G401 (cell line): Measurements from ENCODE around the gene SOX5. TPM values are rescaled to one million over a fixed set of nuclear protein-coding genes. Genes with fewer than 3 reads are reported as not detected.

Source experiments
- DNase-seq: peaks from one replicate; pipeline ENCODE4 v3.0.0-alpha.2; 2015; ENCODE audit warnings: low spot score
- in situ Hi-C: cut with HindIII; loops from 2 replicates; pipeline ENCODE4 v1.10.0; 2016; ENCODE audit warnings: low sequenced_read_pairs, mixed read lengths
- total RNA-seq: library from RNA; depleted of rRNA; stranded (reverse); fragments of >200 nt; shearing (Covaris generic); gene quantifications from 2 replicates; pipeline ENCODE4 v1.2.3, GENCODE V29; 2014

SOX5 gene
- total RNA-seq, 1 experiment from 2014 or later = not detected

GRCh38 chr12:23771240-23771949, 178.1 kb downstream of the SOX5 start:
- peak; percentile 43 for DNase-seq
- in situ Hi-C loops = no loop called here

- in situ Hi-C loops = no loop called here
- no peak for DNase-seq
Measured at GRCh38 chr12:23770202-23770938, 179.1 kb downstream of the SOX5 start.

- no peak for DNase-seq
- in situ Hi-C loops = no loop called here
Measured at GRCh38 chr12:23767834-23768233, 181.6 kb downstream of the SOX5 start.

GRCh38 chr12:23763724-23764123, 185.7 kb downstream of the SOX5 start:
- DNase-seq = no peak
- in situ Hi-C loops = no loop called here

GRCh38 chr12:23760495-23760894, 189.0 kb downstream of the SOX5 start:
- in situ Hi-C loops = no loop called here

GRCh38 chr12:23758608-23759007, 190.9 kb downstream of the SOX5 start:
- in situ Hi-C loops = no loop called here
- DNase-seq = no peak

More at GRCh38 chr12:23760495-23760894, 189.0 kb downstream of the SOX5 start:
- DNase-seq = no peak

GRCh38 chr12:23757541-23757962, 191.9 kb downstream of the SOX5 start:
- in situ Hi-C loops = no loop called here
- no peak for DNase-seq

- in situ Hi-C loops = no loop called here
- no peak for DNase-seq
Measured at GRCh38 chr12:23756416-23756815, 193.1 kb downstream of the SOX5 start.

GRCh38 chr12:23753628-23754365, 195.7 kb downstream of the SOX5 start:
- DNase-seq = no peak
- in situ Hi-C loops = no loop called here

GRCh38 chr12:23752245-23752644, 197.2 kb downstream of the SOX5 start:
- no peak for DNase-seq
- in situ Hi-C loops = no loop called here

- no peak for DNase-seq
- in situ Hi-C loops = no loop called here
Measured at GRCh38 chr12:23751641-23752040, 197.8 kb downstream of the SOX5 start.

GRCh38 chr12:23750923-23751322, 198.5 kb downstream of the SOX5 start:
- in situ Hi-C loops = no loop called here
- DNase-seq = no peak

GRCh38 chr12:23744696-23745095, 204.8 kb downstream of the SOX5 start:
- DNase-seq = no peak
- in situ Hi-C loops = no loop called here

- DNase-seq = no peak
- in situ Hi-C loops = no loop called here
Measured at GRCh38 chr12:23742574-23742973, 206.9 kb downstream of the SOX5 start.

- DNase-seq = no peak
- in situ Hi-C loops = no loop called here
Measured at GRCh38 chr12:23731493-23731892, 218.0 kb downstream of the SOX5 start.

- in situ Hi-C loops = no loop called here
- DNase-seq = no peak
Measured at GRCh38 chr12:23731035-23731434, 218.4 kb downstream of the SOX5 start.

GRCh38 chr12:23729359-23729758, 220.1 kb downstream of the SOX5 start:
- in situ Hi-C loops = no loop called here
- no peak for DNase-seq

GRCh38 chr12:23726646-23727045, 222.8 kb downstream of the SOX5 start:
- no peak for DNase-seq
- in situ Hi-C loops = no loop called here

GRCh38 chr12:23722655-23723054, 226.8 kb downstream of the SOX5 start:
- no peak for DNase-seq
- in situ Hi-C loops = no loop called here

GRCh38 chr12:23721268-23721667, 228.2 kb downstream of the SOX5 start:
- no peak for DNase-seq
- in situ Hi-C loops = no loop called here
